SU-DHL-6 (cell line): Measurements from ENCODE around the gene CTCFL.

Experiments used
- H2AFZ ChIP-seq: fragments of 200-600 bp; sonication (generic); 2 replicates; pipeline ENCODE4 v1.6.1; 2014; ENCODE audit warnings: low read depth, mild to moderate bottlenecking, moderate library complexity, mixed read lengths, antibody characterized with exemption, low read length; ENCODE audit not compliant: severe bottlenecking
- H3F3A ChIP-seq: fragments of 200-600 bp; shearing (Covaris generic); 2 replicates; pipeline ENCODE4 v1.6.0; 2016; ENCODE audit warnings: antibody characterized with exemption, mild to moderate bottlenecking; ENCODE audit not compliant: insufficient read depth
- H3K27ac ChIP-seq: fragments of 200-600 bp; sonication (generic); 2 replicates; pipeline ENCODE4 v1.5.1; 2016; ENCODE audit warnings: low read depth, mild to moderate bottlenecking, low read length, moderate library complexity, mixed read lengths
- H3K27me3 ChIP-seq: fragments of 200-600 bp; sonication (generic), shearing (Covaris generic); 2 replicates; pipeline ENCODE4 v1.6.0; 2014; ENCODE audit warnings: mild to moderate bottlenecking, low read length
- H3K36me3 ChIP-seq: fragments of 200-600 bp; sonication (generic); 2 replicates; pipeline ENCODE4 v1.6.1; 2014; ENCODE audit warnings: mild to moderate bottlenecking, low read length, mixed read lengths
- H3K4me2 ChIP-seq: fragments of 300-600, 200-600 bp; shearing (Covaris generic), sonication (generic); 2 replicates; pipeline ENCODE4 v1.6.0; 2014; ENCODE audit warnings: low read length, low read depth, mild to moderate bottlenecking; ENCODE audit not compliant: poor library complexity, severe bottlenecking
- H3K4me3 ChIP-seq: fragments of 200-600 bp; sonication (generic); 2 replicates; pipeline ENCODE4 v1.5.1; 2014; ENCODE audit warnings: antibody characterized with exemption, low read length, mild to moderate bottlenecking, mixed read lengths; ENCODE audit not compliant: insufficient read depth, poor library complexity, severe bottlenecking
- H3K79me2 ChIP-seq: fragments of 200-600 bp; sonication (generic); 2 replicates; pipeline ENCODE4 v1.6.1; 2014; ENCODE audit warnings: mild to moderate bottlenecking, low read length, moderate library complexity; ENCODE audit not compliant: insufficient read depth
- H3K9ac ChIP-seq: fragments of 200-600 bp; sonication (generic); 2 replicates; pipeline ENCODE4 v1.7.0; 2014; ENCODE audit warnings: mild to moderate bottlenecking, low read length
- H3K9me2 ChIP-seq: fragments of 200-600 bp; sonication (generic); replicated peaks from 2 replicates; pipeline ENCODE4 v1.6.1; 2014; ENCODE audit warnings: low read length; ENCODE audit not compliant: insufficient read depth
- H3K9me3 ChIP-seq: fragments of 200-600 bp; sonication (generic); 2 replicates; pipeline ENCODE4 v1.6.1; 2014; ENCODE audit warnings: low read length, mixed read lengths; ENCODE audit not compliant: insufficient read depth
- H4K20me1 ChIP-seq: fragments of 200-600 bp; sonication (generic); 2 replicates; pipeline ENCODE4 v1.6.1; 2014; ENCODE audit warnings: low read depth, mild to moderate bottlenecking, antibody characterized with exemption, low read length, moderate library complexity, mixed read lengths
- EZH2phosphoT487 ChIP-seq: fragments of 200-600 bp; sonication (generic), shearing (Covaris generic); conservative IDR thresholded peaks from 2 replicates; pipeline ENCODE4 v1.6.1; 2018; ENCODE audit warnings: mild to moderate bottlenecking, antibody characterized with exemption, low read length, moderate library complexity, mixed read lengths
- TF ChIP-seq, protein P1 (sequence below): fragments of 200-600 bp; sonication (generic); IDR thresholded peaks from one replicate; pipeline ENCODE4 v1.5.1; 2017; ENCODE audit warnings: antibody characterized with exemption, mild to moderate bottlenecking, low read length, moderate library complexity; ENCODE audit not compliant: insufficient read depth, poor library complexity, severe bottlenecking

CTCFL gene

DNA sequence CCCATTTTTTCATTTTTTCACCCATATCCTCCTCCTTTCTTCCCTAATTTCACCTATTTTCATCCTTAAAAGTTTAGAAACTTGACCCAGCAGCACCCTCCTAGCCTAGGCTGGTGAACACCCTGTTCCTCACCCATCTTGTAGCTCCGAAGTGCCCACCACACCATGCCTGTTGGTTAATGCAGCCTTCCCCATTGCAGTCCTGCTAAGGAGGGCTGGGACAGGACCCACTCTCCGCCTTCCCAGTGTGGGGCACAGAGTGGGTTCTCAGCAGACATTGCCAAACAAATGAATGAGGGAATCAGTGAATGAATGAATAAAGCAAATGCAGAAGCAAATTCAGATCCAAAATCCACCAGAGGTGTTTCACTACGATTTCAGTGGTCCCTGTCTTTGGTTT is 45.7 kb downstream of the CTCFL start:
- H3K4me2 ChIP-seq, result no peak overlapping the region
- H3K27ac ChIP-seq, result peak overlapping the region; percentile 91; the same call in 1 of the 2 replicates
- no peaks in the 10 kb centered on the region for H3K9me2 ChIP-seq
- no peaks in the 10 kb centered on the region for H3K9me3 ChIP-seq
- no peaks in the 10 kb centered on the region for H3K79me2 ChIP-seq
- H3K27me3 ChIP-seq, result no peaks in the 10 kb centered on the region
- H3K4me3 ChIP-seq, result no peak overlapping the region
- no peak for TF ChIP-seq EZH2phosphoT487
- TF ChIP-seq, protein P1, sequence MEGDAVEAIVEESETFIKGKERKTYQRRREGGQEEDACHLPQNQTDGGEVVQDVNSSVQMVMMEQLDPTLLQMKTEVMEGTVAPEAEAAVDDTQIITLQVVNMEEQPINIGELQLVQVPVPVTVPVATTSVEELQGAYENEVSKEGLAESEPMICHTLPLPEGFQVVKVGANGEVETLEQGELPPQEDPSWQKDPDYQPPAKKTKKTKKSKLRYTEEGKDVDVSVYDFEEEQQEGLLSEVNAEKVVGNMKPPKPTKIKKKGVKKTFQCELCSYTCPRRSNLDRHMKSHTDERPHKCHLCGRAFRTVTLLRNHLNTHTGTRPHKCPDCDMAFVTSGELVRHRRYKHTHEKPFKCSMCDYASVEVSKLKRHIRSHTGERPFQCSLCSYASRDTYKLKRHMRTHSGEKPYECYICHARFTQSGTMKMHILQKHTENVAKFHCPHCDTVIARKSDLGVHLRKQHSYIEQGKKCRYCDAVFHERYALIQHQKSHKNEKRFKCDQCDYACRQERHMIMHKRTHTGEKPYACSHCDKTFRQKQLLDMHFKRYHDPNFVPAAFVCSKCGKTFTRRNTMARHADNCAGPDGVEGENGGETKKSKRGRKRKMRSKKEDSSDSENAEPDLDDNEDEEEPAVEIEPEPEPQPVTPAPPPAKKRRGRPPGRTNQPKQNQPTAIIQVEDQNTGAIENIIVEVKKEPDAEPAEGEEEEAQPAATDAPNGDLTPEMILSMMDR, result no peak
- peaks cover 20% of the 10 kb centered on the region for H3F3A ChIP-seq
- no peak overlapping the region for H2AFZ ChIP-seq
- no peak overlapping the region for H3K9ac ChIP-seq
- no peaks in the 10 kb centered on the region for H4K20me1 ChIP-seq
- no peaks in the 10 kb centered on the region for H3K36me3 ChIP-seq

DNA sequence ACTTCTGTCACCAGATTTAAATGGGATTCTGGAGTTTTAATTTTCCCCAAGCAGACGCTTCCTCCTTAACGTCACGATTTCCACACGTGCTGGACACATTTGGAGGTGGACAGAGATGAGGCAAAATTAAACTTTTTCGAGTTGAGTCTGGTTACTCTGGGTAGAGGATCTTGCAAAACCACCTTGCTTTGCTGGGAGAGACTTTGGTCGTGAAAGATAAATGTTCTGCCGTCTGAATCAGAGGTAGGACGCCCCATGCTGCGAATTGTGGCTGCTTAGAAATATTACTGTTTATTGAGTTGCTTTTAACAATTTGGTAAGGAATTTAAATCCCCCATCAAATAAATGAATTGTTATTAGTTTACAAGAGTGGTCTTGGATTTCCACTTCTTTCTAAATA is 46.8 kb downstream of the CTCFL start:
- H4K20me1 ChIP-seq, result no peaks in the 10 kb centered on the region
- H3F3A ChIP-seq, result peaks cover 20% of the 10 kb centered on the region
- no peaks in the 10 kb centered on the region for H3K27me3 ChIP-seq
- no peak overlapping the region for H2AFZ ChIP-seq
- no peaks in the 10 kb centered on the region for H3K79me2 ChIP-seq
- H3K9ac ChIP-seq, result no peak overlapping the region
- no peaks in the 10 kb centered on the region for H3K9me2 ChIP-seq
- H3K4me3 ChIP-seq, result no peak overlapping the region
- TF ChIP-seq, protein P1, result no peak
- TF ChIP-seq EZH2phosphoT487, result no peak
- H3K9me3 ChIP-seq, result no peaks in the 10 kb centered on the region
- no peak overlapping the region for H3K4me2 ChIP-seq
- H3K27ac ChIP-seq, result no peak overlapping the region
- H3K36me3 ChIP-seq, result no peaks in the 10 kb centered on the region

DNA sequence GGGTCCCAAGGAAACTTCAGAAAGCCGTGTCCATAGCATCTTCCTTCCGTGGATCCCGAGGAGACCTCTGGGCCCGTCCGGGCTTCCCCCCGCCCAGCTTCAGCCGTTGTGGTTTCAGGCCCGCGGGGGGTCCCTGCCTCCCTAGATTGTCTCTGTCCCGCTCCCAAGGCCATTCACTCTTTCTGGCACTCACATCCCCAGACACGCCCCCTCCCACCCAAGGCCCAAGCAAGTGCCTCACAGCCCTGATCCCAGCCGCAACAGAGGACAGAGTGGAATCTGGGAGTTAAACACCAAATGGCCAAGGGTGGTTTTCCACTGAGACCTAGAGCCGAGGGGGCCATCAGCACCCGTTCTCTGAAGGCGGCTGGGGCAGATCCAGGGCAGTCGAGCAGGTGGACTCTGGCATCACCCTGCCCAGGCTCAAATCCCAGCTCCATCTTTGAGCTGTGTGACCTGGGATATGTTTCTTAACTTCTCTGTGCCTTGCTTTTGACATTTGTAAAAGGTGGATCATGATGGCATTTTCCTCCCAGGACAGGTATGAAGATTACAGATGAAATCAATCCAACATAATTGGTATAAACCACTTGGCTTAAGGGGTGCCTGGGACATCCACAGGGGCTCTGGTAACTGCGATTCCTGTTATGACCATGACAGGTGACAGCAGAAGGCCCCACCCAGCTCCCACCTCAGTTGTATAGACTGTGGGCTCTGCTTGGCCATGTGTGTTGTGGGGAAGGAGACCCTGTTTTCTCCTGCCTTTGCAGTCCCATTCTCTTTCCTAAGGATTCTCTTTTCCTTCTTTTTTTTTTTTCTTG is 48.1 kb downstream of the CTCFL start:
- peaks cover 20% of the 10 kb centered on the region for H3F3A ChIP-seq
- H3K9me2 ChIP-seq, result no peaks in the 10 kb centered on the region
- peak overlapping the region; percentile 76; the same call in 1 of the 2 replicates for H3K27ac ChIP-seq
- no peak overlapping the region for H2AFZ ChIP-seq
- H3K79me2 ChIP-seq, result no peaks in the 10 kb centered on the region
- H3K27me3 ChIP-seq, result no peaks in the 10 kb centered on the region
- H3K4me3 ChIP-seq, result no peak overlapping the region
- peak overlapping the region; percentile 36; the same call in 1 of the 2 replicates for H3K9ac ChIP-seq
- TF ChIP-seq, protein P1, result no peak
- no peaks in the 10 kb centered on the region for H3K9me3 ChIP-seq
- H3K36me3 ChIP-seq, result no peaks in the 10 kb centered on the region
- H4K20me1 ChIP-seq, result no peaks in the 10 kb centered on the region
- peak overlapping the region; percentile 58 for H3K4me2 ChIP-seq
